Islet of Langerhans (tissue), 1 donor: Measurements from ENCODE around the gene AMN1.

Source experiments
- FAIRE-seq: peaks from one replicate; lab custom pipeline; 2011; peaks lifted over from hg19 to GRCh38; lab: Jason Lieb, UNC

Gene AMN1

GRCh38 chr12:31629756-31630732 is 98.8 kb downstream of the AMN1 start:
- no peak for FAIRE-seq

- no peak for FAIRE-seq
Measured at GRCh38 chr12:31627456-31628054, 101.3 kb downstream of the AMN1 start.

- no peak for FAIRE-seq
Measured at GRCh38 chr12:31626270-31626995, 102.4 kb downstream of the AMN1 start.

- FAIRE-seq: no peak
Measured at GRCh38 chr12:31622038-31622437, 106.8 kb downstream of the AMN1 start.
